ENCODE data around the gene PAFAH1B2.

- TF ChIP-seq ZNF274 (IDR thresholded peaks at IDR 0.05; ENCODE audit: low read depth, low read length): no peak
- TF ChIP-seq SUZ12 (IDR thresholded peaks at IDR 0.05; ENCODE audit: extremely low read depth, insufficient read depth, insufficient read length): no peak
These were observed 697 bp upstream of the PAFAH1B2 start for GRCh38 chr11:117143390-117143789.
